Common myeloid progenitor, CD34-positive (primary cell): ENCODE data around the gene RALBP1.
"Not testable (repeated sequence)": the region's sequence is repeated elsewhere in the genome, so short reads cannot be mapped to it uniquely, and the experiment has no call there.

Experiments used
- CTCF ChIA-PET: fragments of 350-600 bp; sonication (Branson Sonifier 250); formaldehyde crosslinking; loops from one replicate; lab custom pipeline; 2021; ENCODE audit warnings: antibody characterized with exemption; lab: Charles Lee
- POLR2A ChIA-PET: fragments of 350-600 bp; sonication (Branson Sonifier 250); formaldehyde crosslinking; loops from one replicate; lab custom pipeline; 2021; ENCODE audit warnings: antibody characterized with exemption; lab: Charles Lee
- DNase-seq, 3 donors: peaks; one replicate each; pipeline versions ENCODE4 v3.0.0 to v3.0.0-alpha.2; 2013
- H3K27ac ChIP-seq, 2 experiments: 1 replicate in 1 of 2; 2 replicates in 1 of 2; pipeline ENCODE4 v1.7.0; 2013; ENCODE audit warnings: inconsistent platforms in 2 of 2, low read length in 2 of 2, mild to moderate bottlenecking in 2 of 2, low read depth in 1 of 2, moderate library complexity in 1 of 2; ENCODE audit not compliant: severe bottlenecking in 2 of 2, insufficient read depth in 1 of 2, poor library complexity in 1 of 2
- H3K27me3 ChIP-seq, 5 experiments: replicated peaks in 2 of 5; 1 replicate in 3 of 5; 2 replicates in 2 of 5; pipeline versions ENCODE4 v1.6.1 to v1.7.0; 2013; ENCODE audit warnings: low read length in 4 of 5, mild to moderate bottlenecking in 2 of 5, moderate library complexity in 2 of 5, inconsistent platforms in 1 of 5; ENCODE audit not compliant: insufficient read depth in 5 of 5, control insufficient read depth in 4 of 5
- H3K36me3 ChIP-seq, 4 experiments: 1 replicate in 2 of 4; 2 replicates in 2 of 4; pipeline versions ENCODE4 v1.6.1 to v1.7.0; 2013; ENCODE audit warnings: low read length in 3 of 4, control low read depth in 1 of 4, mild to moderate bottlenecking in 1 of 4; ENCODE audit not compliant: control insufficient read depth in 4 of 4, insufficient read depth in 4 of 4
- H3K4me1 ChIP-seq, 4 experiments: 1 replicate in 3 of 4; 2 replicates in 1 of 4; pipeline versions ENCODE4 v1.6.1 to v1.7.1; 2013; ENCODE audit warnings: low read length in 3 of 4, mild to moderate bottlenecking in 3 of 4, control low read depth in 1 of 4, inconsistent platforms in 1 of 4, moderate library complexity in 1 of 4; ENCODE audit not compliant: control insufficient read depth in 4 of 4, insufficient read depth in 4 of 4; ENCODE audit errors: control extremely low read depth in 1 of 4
- H3K4me3 ChIP-seq, 7 experiments: 1 replicate in 4 of 7; 2 replicates in 3 of 7; pipeline versions ENCODE4 v1.5.1 to v1.7.0; 2013; ENCODE audit warnings: mild to moderate bottlenecking in 7 of 7, low read length in 6 of 7, moderate library complexity in 6 of 7, inconsistent platforms in 2 of 7, low read depth in 2 of 7, control low read depth in 1 of 7; ENCODE audit not compliant: insufficient read depth in 4 of 7, control insufficient read depth in 1 of 7; ENCODE audit errors: extremely low read depth in 1 of 7
- H3K9me3 ChIP-seq, 5 experiments: 1 replicate in 4 of 5; 2 replicates in 1 of 5; pipeline versions ENCODE4 v1.6.1 to v1.7.1; 2013; ENCODE audit warnings: low read length in 4 of 5, mild to moderate bottlenecking in 2 of 5, inconsistent platforms in 1 of 5, low read depth in 1 of 5, moderate library complexity in 1 of 5; ENCODE audit not compliant: control insufficient read depth in 4 of 5, insufficient read depth in 2 of 5; ENCODE audit errors: control extremely low read depth in 1 of 5
- WGBS: methylation state at CpG from one replicate; pipeline ENCODE4 v1.1.5; 2013; ENCODE audit not compliant: insufficient coverage; 5-methylcytosine and 5-hydroxymethylcytosine counted together

Gene RALBP1

DNA sequence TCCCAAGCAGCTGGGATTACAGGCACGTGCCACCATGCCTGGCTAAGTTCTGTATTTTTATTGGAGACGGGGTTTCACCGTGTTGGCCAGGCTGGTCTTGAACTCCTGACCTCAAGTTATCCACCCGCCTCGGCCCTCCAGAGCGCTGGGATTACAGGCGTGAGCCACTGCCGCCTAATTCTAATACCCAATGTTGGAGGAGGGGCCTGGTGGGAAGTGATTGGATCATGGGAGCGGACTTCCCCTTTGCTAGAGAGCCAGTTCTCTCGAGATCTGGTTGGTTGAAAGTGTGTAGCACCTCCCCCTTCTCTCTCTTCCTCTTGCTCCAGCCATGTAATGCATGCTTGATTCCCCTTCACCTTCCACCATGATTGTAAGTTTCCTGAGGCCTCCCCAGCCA, 42.2 kb upstream of the RALBP1 start:
- not testable (repeated sequence) for H3K27ac ChIP-seq, H3K9me3 ChIP-seq, H3K27me3 ChIP-seq, H3K36me3 ChIP-seq
- WGBS: 83% methylated on average over 7 of the region's 10 CpGs
- Histone ChIP-seq H3K4me3 (peak overlapping the region in 1 of 7 experiments; percentile 34), H3K4me1 (peaks cover 0 to 44% (median 24%) of the 10 kb centered on the region in 4 experiments)
- CTCF ChIA-PET: interaction anchor here (1.4 kb wide), 1 partner anchor 20 kb away, joined by 4 read pairs; no protein-coding TSS in a partner anchor
- DNase-seq: peak in 2 of 3 donors; percentile 43 to 59
- POLR2A ChIA-PET: interaction anchor here (0.5 kb wide), 1 partner anchor 704 kb away, joined by 3 read pairs; no protein-coding TSS in a partner anchor

DNA sequence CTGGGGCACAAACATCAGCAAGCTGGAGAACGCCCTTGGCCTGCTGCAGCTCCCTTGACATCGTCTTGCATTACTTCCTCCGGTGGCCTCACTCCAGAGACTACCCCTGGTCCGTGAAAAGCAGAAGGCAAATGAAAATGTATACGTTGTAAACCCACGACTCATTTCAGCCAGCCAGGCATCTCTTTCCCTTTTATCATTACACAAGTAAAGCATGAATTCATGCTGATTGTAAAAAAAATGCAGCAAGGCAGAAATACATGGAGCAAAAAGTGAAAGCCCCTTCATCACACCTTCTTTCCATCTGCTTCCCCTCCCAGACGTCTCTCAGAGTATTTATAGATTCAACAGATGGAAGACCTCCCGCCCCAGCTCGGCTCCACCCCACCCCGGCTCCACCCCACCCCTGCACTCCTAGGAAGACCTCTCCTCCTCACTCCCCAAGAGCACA, 41.6 kb upstream of the RALBP1 start:
- peak; percentile 18 to 90 (median 81) for DNase-seq
- no peaks in the 10 kb centered on the region for H3K27me3 ChIP-seq
- H3K36me3 ChIP-seq: no peaks in the 10 kb centered on the region
- 5% methylated on average over 4 of the region's 10 CpGs for WGBS
- ChIA-PET POLR2A (no interaction called here), CTCF (interaction anchor here (1.4 kb wide), 1 partner anchor 20 kb away, joined by 4 read pairs; no protein-coding TSS in a partner anchor)
- peak overlapping the region in 5 of 7 experiments; percentile 34 to 63 (median 58) for H3K4me3 ChIP-seq
- H3K4me1 ChIP-seq: peaks cover 0 to 44% (median 24%) of the 10 kb centered on the region in 4 experiments
- peaks cover 0 to 2% (median 0%) of the 10 kb centered on the region in 5 experiments for H3K9me3 ChIP-seq
- H3K27ac ChIP-seq: no peak overlapping the region

DNA sequence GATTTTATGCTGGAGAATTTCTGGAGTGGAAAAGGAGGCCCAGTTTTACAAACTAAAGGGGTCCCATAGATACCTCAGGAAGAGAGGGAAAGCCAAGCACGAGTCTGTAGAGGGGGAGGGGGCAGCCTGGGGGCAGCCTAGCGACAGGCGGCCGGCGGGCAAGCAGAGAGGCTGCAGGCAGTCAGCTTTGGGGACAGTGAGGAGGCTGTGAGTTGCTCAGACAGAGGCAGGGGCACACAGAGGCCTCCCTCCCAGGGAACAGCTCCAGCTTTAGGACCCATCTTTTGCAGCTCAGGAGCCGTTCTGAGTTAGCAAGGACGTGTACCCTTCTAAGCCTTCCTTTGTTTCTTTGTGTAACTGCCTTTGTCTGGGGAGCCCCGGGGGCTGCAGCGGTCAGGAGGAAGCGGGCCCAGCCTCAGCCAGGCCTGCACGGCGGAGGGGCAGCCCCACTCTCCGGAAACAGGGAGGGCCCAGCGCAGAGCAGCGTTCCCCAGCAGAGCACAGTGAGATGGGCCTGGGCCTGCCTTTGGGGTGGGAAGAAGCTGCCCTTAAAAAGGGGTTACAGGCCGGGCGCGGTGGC, 41.1 kb upstream of the RALBP1 start:
- Histone ChIP-seq H3K36me3 (no peaks in the 10 kb centered on the region), H3K4me1 (peaks cover 0 to 44% (median 24%) of the 10 kb centered on the region in 4 experiments), H3K4me3 (peak overlapping the region in 5 of 7 experiments; percentile 40 to 63 (median 58)), H3K27me3 (no peaks in the 10 kb centered on the region), H3K27ac (no peak overlapping the region), H3K9me3 (peaks cover 0 to 2% (median 0%) of the 10 kb centered on the region in 5 experiments)
- peak in 2 of 3 donors; percentile 26 to 56 for DNase-seq
- WGBS: 29% methylated on average over 18 of the region's 18 CpGs
- ChIA-PET POLR2A (no interaction called here), CTCF (interaction anchor here (0.6 to 1.4 kb wide), 3 partner anchors 13 to 79 kb away, joined by 3 to 4 read pairs (median 4); no protein-coding TSS in a partner anchor)

DNA sequence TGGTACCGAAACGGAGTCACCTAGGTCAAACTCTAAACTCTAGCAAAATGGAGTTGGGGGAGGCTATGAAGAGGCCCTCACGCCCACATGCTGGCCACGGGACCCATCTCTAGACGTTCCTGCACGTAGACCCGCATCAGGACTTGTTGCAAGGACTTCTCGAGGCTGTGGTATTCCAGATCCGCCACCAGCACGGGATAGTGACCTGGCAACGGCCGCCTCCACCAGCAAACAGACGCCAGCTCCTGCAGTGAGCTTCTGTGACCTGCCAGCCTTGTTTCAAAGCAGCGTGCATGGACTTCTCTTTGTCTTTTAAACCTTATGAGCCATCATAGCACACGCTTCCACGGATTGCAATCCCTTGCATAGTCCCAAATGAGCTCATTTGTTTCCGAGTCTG, 40.3 kb upstream of the RALBP1 start:
- ChIA-PET CTCF (interaction anchor here (0.7 kb wide), 1 partner anchor 14 kb away, joined by 3 read pairs; no protein-coding TSS in a partner anchor), POLR2A (interaction anchor here (1.0 kb wide), 1 partner anchor 41 kb away, joined by 3 read pairs; no protein-coding TSS in a partner anchor)
- DNase-seq: no peak
- peaks cover 0 to 2% (median 0%) of the 10 kb centered on the region in 5 experiments for H3K9me3 ChIP-seq
- H3K36me3 ChIP-seq: no peaks in the 10 kb centered on the region
- H3K27me3 ChIP-seq: no peaks in the 10 kb centered on the region
- no peak overlapping the region for H3K4me3 ChIP-seq
- H3K4me1 ChIP-seq: peaks cover 0 to 44% (median 24%) of the 10 kb centered on the region in 4 experiments
- WGBS: 98% methylated on average over 14 of the region's 17 CpGs
- H3K27ac ChIP-seq: no peak overlapping the region

DNA sequence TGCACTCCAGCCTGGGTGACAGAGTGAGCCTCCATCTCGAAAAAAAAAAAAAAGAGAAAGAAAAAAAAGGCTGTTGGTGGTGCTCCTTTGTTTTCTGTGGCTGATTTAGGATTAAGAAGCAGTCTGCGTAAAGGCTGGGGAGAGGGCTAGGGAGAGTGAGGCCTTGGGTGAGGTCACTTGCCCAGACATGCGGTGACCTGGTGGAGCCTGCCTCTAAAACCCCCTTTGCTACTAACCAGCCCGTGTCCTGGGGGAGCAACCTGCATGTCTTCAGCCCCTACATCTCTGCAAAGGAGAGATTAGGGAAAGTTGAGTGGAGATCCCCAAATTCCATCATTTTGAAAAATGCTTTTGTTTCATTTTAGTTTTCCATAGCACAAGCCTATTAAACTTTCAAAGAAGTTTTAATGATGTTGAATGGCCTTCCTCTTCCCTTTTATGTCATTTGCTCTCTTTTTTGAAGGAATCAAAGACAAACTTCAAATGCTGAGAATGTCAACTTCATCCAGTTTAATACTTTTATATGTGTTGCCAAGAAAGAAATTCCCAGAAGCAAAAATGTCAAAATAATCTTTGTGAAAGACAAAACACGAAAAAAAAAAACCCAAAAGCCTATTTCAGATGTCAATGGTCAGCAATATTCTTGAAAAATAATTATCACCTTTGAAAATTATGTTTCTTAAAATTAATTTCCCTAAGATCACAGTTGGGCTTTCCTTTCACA, 38.9 kb upstream of the RALBP1 start:
- Histone ChIP-seq H3K4me3 (no peak overlapping the region), H3K4me1 (peaks cover 0 to 44% (median 24%) of the 10 kb centered on the region in 4 experiments), H3K27ac (no peak overlapping the region), H3K36me3 (no peaks in the 10 kb centered on the region), H3K9me3 (peaks cover 0 to 2% (median 0%) of the 10 kb centered on the region in 5 experiments), H3K27me3 (no peaks in the 10 kb centered on the region)
- CTCF ChIA-PET: interaction anchor here (0.6 kb wide), 1 partner anchor 86 kb away, joined by 3 read pairs; no protein-coding TSS in a partner anchor
- DNase-seq: no peak
- POLR2A ChIA-PET: no interaction called here
- 88% methylated on average over 4 of the region's 5 CpGs for WGBS

DNA sequence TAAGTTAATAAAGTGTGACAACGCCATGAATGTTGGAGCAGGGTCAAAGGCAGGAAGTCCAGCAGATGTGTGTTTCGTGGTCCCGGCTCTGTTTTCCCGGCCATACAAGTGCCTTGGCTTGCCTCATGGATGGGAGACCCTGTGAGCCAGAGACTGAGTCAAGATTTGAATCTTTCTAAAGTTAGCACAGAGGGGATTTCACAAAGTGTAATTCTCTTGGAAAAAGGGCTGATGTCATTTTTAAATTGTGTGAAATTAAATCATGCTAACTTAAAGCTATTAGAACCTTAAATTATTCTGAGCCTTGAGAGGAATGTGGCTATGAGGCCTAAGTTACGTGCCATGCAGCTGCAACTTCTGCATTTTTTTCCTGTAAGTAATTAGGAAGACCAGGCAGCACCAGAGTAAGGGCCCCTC, 38.3 kb upstream of the RALBP1 start:
- Histone ChIP-seq H3K27me3 (no peaks in the 10 kb centered on the region), H3K27ac (no peak overlapping the region), H3K4me1 (peaks cover 0 to 44% (median 24%) of the 10 kb centered on the region in 4 experiments), H3K36me3 (no peaks in the 10 kb centered on the region), H3K9me3 (peaks cover 0 to 2% (median 0%) of the 10 kb centered on the region in 5 experiments), H3K4me3 (no peak overlapping the region)
- DNase-seq: peak in 2 of 3 donors; percentile 36 to 54
- 83% methylated on average over 4 of the region's 5 CpGs for WGBS
- ChIA-PET POLR2A (no interaction called here), CTCF (no interaction called here)
